SK-N-SH (cell line): ENCODE measurements around the gene PSMB4.

Experiments
- EZH2phosphoT487 ChIP-seq: fragments of 200-600 bp; sonication (generic); IDR thresholded peaks from 2 replicates; pipeline ENCODE4 v1.6.1; 2017; ENCODE audit warnings: low read depth, mixed run types, mild to moderate bottlenecking, antibody characterized with exemption, moderate library complexity, borderline replicate concordance
- FOXM1 ChIP-seq: IDR thresholded peaks from 2 replicates; pipeline ENCODE4 v1.4.0; 2012; ENCODE audit warnings: low read depth, mild to moderate bottlenecking
- NRF1 ChIP-seq: IDR thresholded peaks from 2 replicates; pipeline ENCODE4 v1.6.1; 2012; ENCODE audit warnings: low read depth, mild to moderate bottlenecking, low read length
- RFX5 ChIP-seq: IDR thresholded peaks from 2 replicates; pipeline ENCODE4 v1.6.1; 2012; ENCODE audit warnings: mild to moderate bottlenecking, improper control_type of control experiment, low read length
- TF ChIP-seq, protein P1 (sequence below): IDR thresholded peaks from 2 replicates; pipeline ENCODE4 v1.4.0; 2012; ENCODE audit warnings: low read depth
- TF ChIP-seq, protein P2 (sequence below): IDR thresholded peaks from 2 replicates; pipeline ENCODE4 v1.6.1; 2012; ENCODE audit warnings: mild to moderate bottlenecking, low read depth, low read length, moderate library complexity

DNA sequence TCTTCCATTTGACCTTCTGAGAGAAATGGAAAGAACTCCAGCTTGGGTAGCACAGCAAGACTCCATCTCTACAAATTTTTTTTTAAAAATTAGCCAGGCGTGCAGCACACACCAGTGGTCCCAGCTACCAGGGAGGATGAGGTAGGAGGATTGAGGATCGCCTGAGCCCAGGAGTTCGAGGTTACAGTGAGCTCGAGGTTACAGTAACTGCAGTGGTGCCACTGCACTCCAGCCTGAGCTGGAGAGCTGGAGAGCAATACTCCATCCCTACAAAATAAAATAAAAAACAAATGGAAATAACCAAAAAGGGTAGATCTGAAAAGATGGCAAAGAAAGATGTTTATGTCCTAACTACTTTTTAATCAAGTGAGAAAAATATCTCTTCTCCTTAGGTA is 45.4 kb downstream of the PSMB4 start:
- TF ChIP-seq EZH2phosphoT487: no peak
- no peak for TF ChIP-seq RFX5
- TF ChIP-seq, protein P1, sequence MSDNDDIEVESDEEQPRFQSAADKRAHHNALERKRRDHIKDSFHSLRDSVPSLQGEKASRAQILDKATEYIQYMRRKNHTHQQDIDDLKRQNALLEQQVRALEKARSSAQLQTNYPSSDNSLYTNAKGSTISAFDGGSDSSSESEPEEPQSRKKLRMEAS: no peak
- no peak for TF ChIP-seq FOXM1
- TF ChIP-seq NRF1: no peak
- TF ChIP-seq, protein P2, sequence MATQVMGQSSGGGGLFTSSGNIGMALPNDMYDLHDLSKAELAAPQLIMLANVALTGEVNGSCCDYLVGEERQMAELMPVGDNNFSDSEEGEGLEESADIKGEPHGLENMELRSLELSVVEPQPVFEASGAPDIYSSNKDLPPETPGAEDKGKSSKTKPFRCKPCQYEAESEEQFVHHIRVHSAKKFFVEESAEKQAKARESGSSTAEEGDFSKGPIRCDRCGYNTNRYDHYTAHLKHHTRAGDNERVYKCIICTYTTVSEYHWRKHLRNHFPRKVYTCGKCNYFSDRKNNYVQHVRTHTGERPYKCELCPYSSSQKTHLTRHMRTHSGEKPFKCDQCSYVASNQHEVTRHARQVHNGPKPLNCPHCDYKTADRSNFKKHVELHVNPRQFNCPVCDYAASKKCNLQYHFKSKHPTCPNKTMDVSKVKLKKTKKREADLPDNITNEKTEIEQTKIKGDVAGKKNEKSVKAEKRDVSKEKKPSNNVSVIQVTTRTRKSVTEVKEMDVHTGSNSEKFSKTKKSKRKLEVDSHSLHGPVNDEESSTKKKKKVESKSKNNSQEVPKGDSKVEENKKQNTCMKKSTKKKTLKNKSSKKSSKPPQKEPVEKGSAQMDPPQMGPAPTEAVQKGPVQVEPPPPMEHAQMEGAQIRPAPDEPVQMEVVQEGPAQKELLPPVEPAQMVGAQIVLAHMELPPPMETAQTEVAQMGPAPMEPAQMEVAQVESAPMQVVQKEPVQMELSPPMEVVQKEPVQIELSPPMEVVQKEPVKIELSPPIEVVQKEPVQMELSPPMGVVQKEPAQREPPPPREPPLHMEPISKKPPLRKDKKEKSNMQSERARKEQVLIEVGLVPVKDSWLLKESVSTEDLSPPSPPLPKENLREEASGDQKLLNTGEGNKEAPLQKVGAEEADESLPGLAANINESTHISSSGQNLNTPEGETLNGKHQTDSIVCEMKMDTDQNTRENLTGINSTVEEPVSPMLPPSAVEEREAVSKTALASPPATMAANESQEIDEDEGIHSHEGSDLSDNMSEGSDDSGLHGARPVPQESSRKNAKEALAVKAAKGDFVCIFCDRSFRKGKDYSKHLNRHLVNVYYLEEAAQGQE: no peak
